CD4-positive, alpha-beta T cell treated with Interleukin-12 subunit alpha and Interleukin-12 subunit beta, for 1 hour (primary cell): ENCODE results near the gene TICAM1.
"Not testable (repeated sequence)": the region's sequence is repeated elsewhere in the genome, so short reads cannot be mapped to it uniquely, and the experiment has no call there.

ENCODE experiments used
- DNase-seq: peaks from one replicate; pipeline ENCODE4 v3.0.0-alpha.2; 2020

TICAM1 gene

DNA sequence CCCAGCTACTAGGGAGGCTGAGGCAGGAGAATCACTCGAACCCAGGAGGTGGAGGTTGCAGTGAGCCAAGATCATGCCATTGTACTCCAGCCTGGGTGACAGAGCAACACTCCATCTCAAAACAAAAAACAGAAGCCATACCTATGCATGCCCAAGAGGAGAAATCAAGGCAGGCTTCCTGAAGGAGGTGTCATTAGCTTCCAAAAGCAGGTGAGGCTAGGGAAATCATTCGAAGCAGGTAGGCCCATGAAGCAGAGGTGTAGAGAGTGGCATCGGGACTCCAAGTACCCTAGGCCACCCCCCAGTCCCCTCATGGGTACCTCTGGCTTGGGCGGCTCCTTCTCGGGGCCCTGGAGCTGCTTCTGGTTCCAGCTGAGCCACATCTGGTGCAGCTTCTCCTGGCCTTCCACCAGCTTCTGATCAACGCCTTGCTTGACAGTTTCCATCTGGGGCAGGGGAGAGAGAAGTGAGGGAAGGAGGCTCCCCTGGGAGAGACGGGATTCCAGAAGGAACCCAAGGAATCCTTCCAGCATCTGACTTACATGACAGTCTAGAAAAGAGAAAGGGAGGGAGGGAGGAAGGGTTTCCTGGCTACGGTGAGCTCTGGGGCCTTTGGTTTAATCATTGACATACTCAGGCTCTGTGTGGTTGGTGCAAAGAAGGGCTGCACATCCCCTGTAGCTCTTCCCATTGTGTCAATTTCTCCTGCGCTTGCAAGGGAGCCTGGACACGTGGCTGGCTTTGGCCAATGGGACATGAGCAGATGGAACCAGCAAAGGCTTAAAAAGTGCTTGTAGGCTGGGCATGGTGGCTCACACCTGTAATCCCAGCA, 13.1 kb upstream of the TICAM1 start:
- DNase-seq, result no peak

GRCh38 chr19:4843647-4843965, 12.1 kb upstream of the TICAM1 start:
- DNase-seq, result no peak

DNA sequence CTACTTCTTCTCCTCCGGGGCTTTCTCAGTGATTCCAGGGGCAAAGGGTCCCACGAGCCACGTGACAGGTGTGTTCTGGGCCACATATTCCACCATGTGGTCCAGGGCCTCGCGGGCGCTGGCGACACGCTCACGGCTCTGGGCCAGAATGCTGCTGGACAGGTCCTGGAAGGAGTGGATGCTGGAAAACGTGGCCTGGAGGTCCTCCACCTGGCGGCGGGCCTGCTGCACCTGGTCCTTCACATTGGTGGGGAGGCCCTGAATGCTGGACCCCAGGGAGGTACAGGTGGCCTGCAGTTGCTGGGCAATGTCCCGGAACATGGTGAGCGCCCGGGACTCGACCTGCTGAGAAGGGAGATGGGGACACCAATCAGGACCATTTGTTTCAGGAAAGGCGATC, 7.7 kb upstream of the TICAM1 start:
- DNase-seq, result no peak

DNA sequence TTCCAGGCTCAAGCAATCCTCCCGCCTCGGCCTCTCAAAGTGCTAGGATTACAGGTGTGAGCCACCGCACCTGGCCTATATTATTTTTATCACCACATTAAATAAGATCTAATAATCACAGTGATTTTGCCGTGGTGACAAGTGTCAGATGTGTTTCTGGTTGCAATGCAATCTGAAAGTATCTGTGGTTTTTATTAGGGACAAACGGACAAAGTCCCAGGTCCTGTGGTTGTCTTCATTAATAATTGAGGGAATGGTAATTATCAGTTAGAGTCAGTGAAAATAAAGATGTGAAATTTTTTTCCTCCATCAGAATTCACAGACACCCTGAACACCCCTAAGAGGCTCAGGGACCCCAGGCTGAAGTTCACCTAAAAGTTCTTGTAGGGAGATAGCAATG, 1.3 kb upstream of the TICAM1 start:
- DNase-seq, result no peak

DNA sequence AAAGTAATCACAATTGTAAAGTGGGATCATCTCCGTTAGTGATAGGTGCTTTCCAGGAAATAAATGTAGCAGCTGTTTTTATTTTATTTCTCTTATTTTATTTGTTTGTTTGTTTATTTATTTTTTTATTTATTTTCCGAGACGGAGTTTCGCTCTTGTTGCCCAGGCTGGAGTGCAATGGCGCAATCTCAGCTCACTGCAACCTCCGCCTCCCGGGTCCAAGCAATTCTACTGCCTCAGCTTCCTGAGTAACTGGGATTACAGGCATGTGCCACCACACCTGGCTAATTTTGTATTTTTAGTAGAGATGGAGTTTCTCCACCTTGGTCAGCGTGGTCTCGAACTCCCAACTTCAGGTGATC, 448 bp upstream of the TICAM1 start:
- not testable (repeated sequence) for DNase-seq

DNA sequence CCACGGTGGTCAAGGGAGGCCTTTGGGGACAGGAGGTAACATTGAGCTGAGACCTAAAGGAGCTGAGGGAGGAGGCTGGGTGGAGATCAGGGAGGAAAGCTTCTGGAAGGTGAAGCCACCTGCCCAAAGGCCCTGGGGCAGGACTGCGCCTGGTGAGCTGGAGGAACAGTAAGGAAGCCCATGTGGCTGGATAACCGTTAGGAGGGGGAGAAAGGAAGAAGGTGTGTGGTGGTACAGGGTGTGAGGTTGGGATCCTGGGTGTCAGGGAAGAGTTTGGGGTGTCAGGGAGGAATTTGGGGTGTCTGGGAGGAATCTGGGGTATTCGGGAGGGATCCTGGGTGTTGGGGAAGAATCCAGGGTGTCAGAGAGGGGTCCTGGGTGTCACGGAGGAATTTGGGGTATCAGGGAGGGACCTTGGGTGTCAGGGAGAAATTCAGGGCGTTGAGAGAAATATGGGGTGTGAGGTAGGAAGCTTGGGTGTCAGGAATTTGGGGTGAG, 695 bp downstream of the TICAM1 start:
- no peak for DNase-seq

- no peak for DNase-seq
These were observed 1.2 kb downstream of the TICAM1 start for GRCh38 chr19:4830332-4830731.

GRCh38 chr19:4829001-4829712, 2.4 kb downstream of the TICAM1 start:
- no peak for DNase-seq

DNA sequence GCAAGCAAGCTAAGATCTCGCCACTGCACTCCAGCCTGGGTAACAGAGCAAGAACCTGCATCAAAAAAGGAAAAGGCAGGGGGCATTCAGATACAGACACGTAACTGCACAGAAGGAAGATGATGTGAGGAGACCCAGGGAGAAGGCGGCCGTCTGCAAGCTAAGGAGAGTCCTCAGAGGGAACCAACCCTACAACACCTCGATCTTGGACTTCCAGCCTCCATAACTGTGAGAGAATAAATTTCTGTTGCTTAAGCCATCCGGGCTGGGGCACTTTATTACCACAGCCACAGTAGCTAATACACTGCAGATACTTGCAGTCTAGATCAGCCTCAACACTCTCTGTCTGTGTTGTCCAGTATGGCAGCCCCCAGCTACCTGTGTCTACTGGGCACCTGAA, 7.9 kb downstream of the TICAM1 start:
- no peak for DNase-seq

- not testable (repeated sequence) for DNase-seq
These were observed 9.2 kb downstream of the TICAM1 start for GRCh38 chr19:4822354-4822753.

GRCh38 chr19:4821265-4821664, 10.2 kb downstream of the TICAM1 start:
- no peak for DNase-seq

DNA sequence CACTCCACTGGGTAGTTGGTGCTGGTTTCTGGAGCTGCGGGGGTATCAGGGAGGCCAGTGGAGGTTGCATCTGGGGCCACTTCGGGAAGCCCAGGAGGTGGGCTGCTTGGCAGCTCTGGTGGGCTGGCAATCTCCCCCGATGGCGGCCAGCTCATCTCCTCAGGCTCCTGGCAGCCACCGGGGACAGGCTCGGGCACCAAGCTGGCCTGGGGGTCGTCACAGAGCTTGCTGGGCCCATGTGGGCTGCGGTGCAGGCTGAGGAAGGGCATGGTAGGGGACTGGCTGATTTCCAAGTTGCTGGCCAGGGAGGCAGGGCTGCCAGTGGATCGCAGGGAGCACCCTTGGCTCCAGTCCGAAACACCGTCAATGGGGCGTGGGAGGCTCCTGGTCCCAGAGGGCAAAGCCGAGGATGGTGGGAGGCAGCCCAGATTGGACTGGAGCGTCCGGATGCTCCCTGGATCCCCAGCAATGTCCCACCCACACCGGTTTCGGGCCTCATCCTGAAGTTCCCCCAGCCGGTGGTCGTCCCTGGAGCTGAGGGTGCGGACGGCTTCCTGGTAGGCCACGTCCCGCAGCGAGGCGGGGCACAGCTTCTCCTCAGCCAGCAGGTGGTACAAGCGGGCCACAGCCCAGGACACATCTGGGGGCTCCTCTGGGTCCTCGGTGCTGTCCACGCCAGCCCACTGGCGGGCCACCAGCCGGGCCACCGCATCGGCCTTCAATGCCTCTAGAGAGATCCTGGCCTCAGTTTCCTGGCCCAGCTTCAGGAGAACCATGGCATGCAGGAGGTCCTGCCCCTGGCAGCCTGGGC, 13.8 kb downstream of the TICAM1 start:
- DNase-seq, result no peak

- DNase-seq, result no peak
These were observed 14.6 kb downstream of the TICAM1 start for GRCh38 chr19:4816950-4817278.

GRCh38 chr19:4816202-4816949, 15.1 kb downstream of the TICAM1 start:
- no peak for DNase-seq

DNA sequence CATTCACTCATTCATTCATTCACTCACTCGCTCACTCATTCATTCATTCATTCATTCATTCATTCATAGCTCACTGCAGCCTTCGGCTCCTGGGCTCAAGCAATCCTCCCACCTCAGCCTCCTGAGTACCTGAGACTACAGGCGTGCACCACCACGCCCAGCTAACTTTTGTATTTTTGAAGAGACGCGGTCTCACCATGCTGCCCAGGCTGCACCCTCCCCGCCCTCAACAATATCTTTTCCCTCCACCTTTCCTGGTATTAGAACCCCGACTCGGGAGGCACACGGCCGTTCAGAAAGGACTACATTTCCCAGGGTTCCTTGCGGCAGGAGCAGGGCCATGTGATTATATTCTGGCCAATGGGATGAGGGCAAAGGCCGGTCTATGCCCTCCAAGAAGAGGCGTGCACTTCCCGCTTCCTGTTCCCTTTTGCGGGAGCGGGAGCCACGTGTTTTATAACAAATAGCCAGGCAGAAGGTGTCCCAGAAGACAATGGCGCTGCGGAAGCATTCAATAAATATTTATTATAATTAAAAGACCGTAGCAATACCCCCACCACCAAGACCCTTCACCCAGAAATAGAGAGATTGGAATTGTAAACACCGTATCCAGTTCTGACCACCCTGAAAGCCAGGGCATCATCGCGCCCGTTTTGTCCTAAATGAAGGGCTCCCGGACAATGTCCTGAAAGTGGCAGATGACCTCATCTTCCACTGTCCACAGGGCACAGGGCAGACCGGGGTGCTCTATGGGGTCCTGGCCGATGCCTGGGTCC, 15.9 kb downstream of the TICAM1 start:
- peak; percentile 83 for DNase-seq

DNA sequence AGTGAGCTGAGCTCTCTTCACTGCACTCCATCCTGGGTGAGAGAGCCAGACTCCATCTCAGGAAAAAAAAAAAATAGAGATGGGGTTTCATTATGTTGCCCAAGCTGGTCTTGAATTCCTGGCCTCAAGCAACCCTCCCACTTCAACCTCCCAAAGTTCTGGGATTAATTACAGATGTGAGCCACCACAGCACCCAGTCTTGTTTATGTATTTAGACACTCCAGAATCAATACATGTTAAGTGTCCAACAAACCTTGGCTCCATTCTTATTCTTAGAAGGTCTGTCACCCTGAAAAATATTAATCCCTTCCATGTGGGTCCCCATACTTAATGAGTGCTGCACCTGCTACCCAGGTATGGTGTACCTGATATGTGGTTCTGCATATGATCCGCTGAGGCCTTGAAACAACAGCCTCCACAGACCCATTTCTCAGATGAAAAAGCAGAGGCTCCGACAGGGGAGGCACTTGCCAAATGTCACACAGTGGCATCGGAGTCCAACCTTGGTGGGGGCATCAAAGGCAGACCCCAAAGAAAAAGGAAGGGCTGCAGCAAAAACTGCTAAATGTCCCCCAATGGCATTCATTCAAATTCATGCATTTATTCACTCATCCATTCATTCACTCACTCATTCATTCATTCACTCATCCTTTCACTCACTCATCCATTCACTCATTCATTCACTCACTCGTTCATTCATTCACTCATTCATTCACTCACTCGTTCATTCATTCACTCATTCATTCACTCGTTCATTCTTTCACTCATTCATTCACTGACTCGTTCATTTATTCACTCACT, 16.7 kb downstream of the TICAM1 start:
- no peak for DNase-seq

DNA sequence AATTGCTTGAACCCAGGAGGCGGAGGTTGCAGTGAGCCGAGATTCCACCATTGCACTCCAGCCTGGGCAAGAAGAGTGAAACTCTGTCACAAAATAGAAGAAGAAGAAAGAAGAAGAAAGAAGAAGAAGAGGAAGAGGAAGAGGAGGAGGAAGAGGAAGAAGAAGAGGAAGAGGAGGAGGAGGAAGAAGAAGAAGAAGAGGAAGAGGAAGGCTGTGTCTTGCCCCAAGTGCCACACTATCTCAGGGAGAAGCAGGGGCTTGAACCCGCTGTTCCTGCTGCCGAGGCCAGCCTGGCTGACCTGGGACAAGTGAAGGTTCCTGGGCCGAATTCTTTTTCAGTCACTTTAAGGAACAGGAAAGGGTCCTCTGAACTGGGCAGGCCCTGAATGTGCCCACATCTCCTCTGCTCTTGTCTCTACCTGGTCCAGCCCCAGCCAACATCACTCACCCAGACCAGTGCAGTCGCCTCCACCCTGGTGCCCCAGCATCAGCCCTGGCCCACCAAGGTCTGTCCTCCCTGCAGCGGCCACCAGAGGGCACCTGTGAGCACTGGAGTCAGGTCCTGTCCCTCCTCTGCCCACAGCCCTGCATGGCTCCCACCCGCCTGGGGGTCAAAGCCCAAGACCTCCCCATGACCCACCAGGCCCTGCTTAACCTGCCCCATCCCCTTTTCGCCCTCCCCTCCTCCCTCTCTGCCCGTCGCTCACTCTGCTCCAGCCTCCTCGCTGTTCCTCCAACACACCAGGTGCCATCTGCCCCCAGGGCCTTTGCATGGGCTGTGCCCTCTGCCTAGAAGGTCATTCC, 20.0 kb downstream of the TICAM1 start:
- peak; percentile 85 for DNase-seq

DNA sequence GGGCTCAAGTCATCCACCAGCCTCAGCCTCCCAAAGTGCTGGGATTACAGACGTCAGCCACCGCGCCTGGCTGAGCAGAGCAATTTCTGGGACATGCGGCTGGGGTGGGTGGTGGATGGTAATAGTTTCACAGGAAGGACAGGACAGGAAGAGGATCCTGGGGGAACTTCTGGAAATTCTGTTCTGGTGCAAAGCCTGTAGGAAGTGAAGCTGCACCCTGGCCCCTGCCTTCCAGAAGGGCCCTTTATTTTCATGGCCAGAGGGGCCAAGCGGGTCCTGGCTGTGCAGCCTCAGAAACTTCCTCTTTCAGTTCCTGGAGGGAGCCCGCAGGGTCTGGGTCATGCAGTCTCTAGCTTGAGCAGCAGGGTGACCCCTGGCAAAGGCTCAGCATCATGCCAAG, 24.3 kb downstream of the TICAM1 start:
- no peak for DNase-seq

GRCh38 chr19:4806384-4806783, 25.1 kb downstream of the TICAM1 start:
- no peak for DNase-seq

GRCh38 chr19:4805140-4805539, 26.4 kb downstream of the TICAM1 start:
- DNase-seq, result not testable (repeated sequence)
